GM19463 (cell line): Measurements from ENCODE around the gene PRR22.

Experiments
- ATAC-seq: cut with Tn5 transposase; IDR thresholded peaks from one replicate; pipeline ENCODE4 v1.9.1; 2021; ENCODE audit warnings: mild to moderate bottlenecking, moderate library complexity; ENCODE audit not compliant: unreplicated experiment

PRR22 gene

GRCh38 chr19:5814123-5814851, 29.7 kb upstream of the PRR22 start:
- ATAC-seq, result no peak

GRCh38 chr19:5811117-5811516, 26.6 kb upstream of the PRR22 start:
- no peak for ATAC-seq

GRCh38 chr19:5809469-5809868, 24.9 kb upstream of the PRR22 start:
- no peak for ATAC-seq

- ATAC-seq, result no peak
These were observed 24.5 kb upstream of the PRR22 start for GRCh38 chr19:5809053-5809452.

GRCh38 chr19:5808120-5808816, 23.7 kb upstream of the PRR22 start:
- no peak for ATAC-seq

- ATAC-seq, result no peak
These were observed 22.4 kb upstream of the PRR22 start for GRCh38 chr19:5806905-5807304.

- no peak for ATAC-seq
These were observed 21.6 kb upstream of the PRR22 start for GRCh38 chr19:5806133-5806489.

GRCh38 chr19:5805462-5806132, 21.1 kb upstream of the PRR22 start:
- no peak for ATAC-seq

GRCh38 chr19:5804516-5805461, 20.2 kb upstream of the PRR22 start, which contains the start of gene NRTN:
TSS of gene NRTN (plus strand) at chr19:5805067. CDS start at chr19:5824166, 19,099 bp downstream.
- ATAC-seq, result no peak

GRCh38 chr19:5803752-5804515, 19.4 kb upstream of the PRR22 start:
- peak; percentile 85 for ATAC-seq

- ATAC-seq, result no peak
These were observed 18.9 kb upstream of the PRR22 start for GRCh38 chr19:5803441-5803751.

- ATAC-seq, result no peak
These were observed 17.5 kb upstream of the PRR22 start for GRCh38 chr19:5801796-5802619.

GRCh38 chr19:5800361-5801270, 16.1 kb upstream of the PRR22 start:
- no peak for ATAC-seq

- ATAC-seq, result no peak
These were observed 15.0 kb upstream of the PRR22 start for GRCh38 chr19:5799247-5800241.

- no peak for ATAC-seq
These were observed 13.7 kb upstream of the PRR22 start for GRCh38 chr19:5798244-5798643.

GRCh38 chr19:5795382-5795919, 10.9 kb upstream of the PRR22 start:
- no peak for ATAC-seq

- no peak for ATAC-seq
These were observed 8.6 kb upstream of the PRR22 start for GRCh38 chr19:5793188-5793587.
